IPS DF 6.9 (cell line): ENCODE measurements around the gene ODAD4.
"Not testable (repeated sequence)": the region's sequence is repeated elsewhere in the genome, so short reads cannot be mapped to it uniquely, and the experiment has no call there.

ENCODE experiments used
- DNase-seq: peaks from one replicate; pipeline ENCODE4 v3.0.0-alpha.2; 2013; ENCODE audit warnings: low read depth, low spot score
- H3K27ac ChIP-seq: one replicate; pipeline ENCODE4 v1.5.1; 2013; ENCODE audit warnings: low read length, control low read depth
- H3K27me3 ChIP-seq: 2 replicates; pipeline ENCODE4 v1.6.1; 2013; ENCODE audit warnings: mild to moderate bottlenecking, low read length; ENCODE audit not compliant: control insufficient read depth, insufficient read depth
- H3K36me3 ChIP-seq: 2 replicates; pipeline ENCODE4 v1.6.1; 2013; ENCODE audit warnings: low read length; ENCODE audit not compliant: control insufficient read depth, insufficient read depth
- H3K4me1 ChIP-seq: 2 replicates; pipeline ENCODE4 v1.6.1; 2013; ENCODE audit warnings: low read length; ENCODE audit not compliant: control insufficient read depth, insufficient read depth
- H3K4me3 ChIP-seq: 2 replicates; pipeline ENCODE4 v1.5.1; 2013; ENCODE audit warnings: mild to moderate bottlenecking, low read length
- H3K9me3 ChIP-seq: 2 replicates; pipeline ENCODE4 v1.6.1; 2013; ENCODE audit warnings: low read length, inconsistent platforms; ENCODE audit not compliant: control insufficient read depth, insufficient read depth
- WGBS: extraction: QIAGEN DNeasy Blood & Tissue Kit; methylation state at CpG from one replicate; pipeline ENCODE4 v1.1.7; 2013; ENCODE audit warnings: mixed read lengths, missing lambda C conversion rate; ENCODE audit not compliant: insufficient read length, insufficient coverage; 5-methylcytosine and 5-hydroxymethylcytosine counted together

ODAD4 gene

GRCh38 chr17:42001729-42002128 lies 71.3 kb downstream of the ODAD4 start:
- H3K4me1 ChIP-seq, result no peaks in the 10 kb centered on the region
- peaks cover 19% of the 10 kb centered on the region; the same call in 1 of the 2 replicates for H3K36me3 ChIP-seq
- no peaks in the 10 kb centered on the region for H3K9me3 ChIP-seq
- H3K27me3 ChIP-seq, result no peaks in the 10 kb centered on the region
- no peak overlapping the region for H3K27ac ChIP-seq
- DNase-seq, result no peak
- WGBS, result no CpG with 5 or more reads among the region's 2 CpGs
- no peak overlapping the region for H3K4me3 ChIP-seq

DNA sequence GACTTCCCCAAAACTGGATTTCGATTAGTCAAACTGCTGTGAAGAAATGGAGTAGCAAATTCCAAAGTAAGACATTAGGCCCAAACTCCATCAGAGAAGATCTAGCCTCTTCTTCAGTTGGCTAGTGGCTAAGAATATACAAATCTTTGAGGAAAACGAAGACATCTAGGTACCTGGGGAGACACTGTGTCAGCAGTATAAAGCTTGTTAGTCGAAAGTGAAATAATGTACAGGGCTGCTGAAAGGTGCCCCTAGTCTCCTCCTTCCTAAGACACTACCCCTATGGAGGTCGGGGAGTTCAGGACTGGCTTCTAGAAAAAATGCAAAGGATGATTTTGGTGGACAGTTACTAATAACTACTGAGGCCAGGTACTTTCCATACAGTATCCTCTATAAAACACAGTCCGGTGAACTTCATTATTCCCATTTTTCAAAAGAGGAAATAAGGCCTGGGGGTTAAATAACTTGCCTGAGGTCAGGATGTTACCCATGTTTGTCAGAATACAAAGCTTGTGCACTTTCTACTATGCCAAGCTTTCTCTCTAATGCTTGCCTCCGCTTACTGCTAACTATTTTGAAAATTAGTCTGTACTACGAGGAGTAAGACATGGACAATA lies 71.9 kb downstream of the ODAD4 start:
- Histone ChIP-seq H3K9me3 (no peaks in the 10 kb centered on the region), H3K4me3 (no peak overlapping the region)

DNA sequence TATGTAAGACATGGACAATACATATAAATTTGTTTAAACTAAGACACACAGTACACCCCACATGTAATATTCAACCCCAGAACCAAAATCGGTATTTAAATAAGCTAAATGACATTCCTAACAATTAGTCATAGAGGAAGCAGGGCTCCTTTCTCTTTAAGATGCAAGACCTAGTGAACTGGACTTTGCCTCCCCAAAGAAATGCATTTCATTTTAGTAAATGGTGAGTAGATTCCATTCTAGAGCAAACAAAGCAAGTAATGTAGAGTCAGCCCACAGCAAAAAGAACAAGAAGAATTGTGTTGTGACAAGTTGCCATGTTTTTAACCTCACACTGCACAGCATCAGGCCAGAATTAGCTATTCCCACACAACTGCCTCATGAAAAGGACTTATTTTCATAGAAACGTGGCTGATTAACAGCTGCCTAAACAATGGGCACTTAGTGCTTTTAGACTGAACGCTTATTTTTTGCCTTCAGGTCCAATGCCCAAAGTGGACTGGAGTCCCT lies 72.4 kb downstream of the ODAD4 start:
- Histone ChIP-seq H3K4me1 (no peaks in the 10 kb centered on the region), H3K27ac (no peak overlapping the region)

More for the DNA sequence above, 71.9 kb downstream of the ODAD4 start:
- peaks cover 18% of the 10 kb centered on the region; the same call in 1 of the 2 replicates for H3K36me3 ChIP-seq
- H3K27me3 ChIP-seq, result no peaks in the 10 kb centered on the region
- H3K27ac ChIP-seq, result no peak overlapping the region
- WGBS, result no CpG with 5 or more reads among the region's 7 CpGs
- H3K4me1 ChIP-seq, result no peaks in the 10 kb centered on the region
- DNase-seq, result no peak

DNA sequence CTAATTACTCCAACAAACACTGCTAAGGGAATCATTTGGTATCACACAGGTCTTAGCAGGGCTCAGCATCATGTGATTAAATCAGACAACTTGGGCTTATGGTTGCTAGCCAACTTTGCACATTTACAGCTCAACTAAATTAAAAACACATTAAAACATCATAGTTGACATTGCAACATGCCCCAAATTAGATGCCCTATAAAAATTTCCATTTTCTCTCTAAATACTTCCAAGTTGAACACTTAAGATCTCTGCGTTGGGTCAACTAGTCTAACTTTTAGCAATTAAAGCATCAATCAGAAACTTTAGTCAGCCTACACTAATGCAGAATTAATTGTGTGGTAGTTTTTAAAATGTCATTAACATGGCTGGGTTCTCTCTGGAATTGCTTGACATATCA lies 74.7 kb downstream of the ODAD4 start:
- no CpG with 5 or more reads among the region's 1 CpG for WGBS
- DNase-seq, result no peak
- Histone ChIP-seq H3K36me3 (peaks cover 9% of the 10 kb centered on the region; the same call in 1 of the 2 replicates), H3K27ac (no peak overlapping the region), H3K27me3 (no peaks in the 10 kb centered on the region), H3K4me1 (no peaks in the 10 kb centered on the region), H3K9me3 (no peaks in the 10 kb centered on the region), H3K4me3 (no peak overlapping the region)

More for the DNA sequence above, 72.4 kb downstream of the ODAD4 start:
- no CpG with 5 or more reads among the region's 3 CpGs for WGBS
- DNase-seq, result no peak
- no peak overlapping the region for H3K4me3 ChIP-seq
- H3K36me3 ChIP-seq, result peaks cover 18% of the 10 kb centered on the region; the same call in 1 of the 2 replicates
- H3K9me3 ChIP-seq, result no peaks in the 10 kb centered on the region
- H3K27me3 ChIP-seq, result no peaks in the 10 kb centered on the region

GRCh38 chr17:42009170-42009569 lies 78.8 kb downstream of the ODAD4 start:
- Histone ChIP-seq H3K27ac (no peak overlapping the region), H3K4me1 (peaks cover 2% of the 10 kb centered on the region; the same call in 1 of the 2 replicates), H3K9me3 (no peaks in the 10 kb centered on the region), H3K27me3 (no peaks in the 10 kb centered on the region), H3K4me3 (no peak overlapping the region), H3K36me3 (no peaks in the 10 kb centered on the region)
- DNase-seq, result no peak
- no CpG with 5 or more reads among the region's 4 CpGs for WGBS

DNA sequence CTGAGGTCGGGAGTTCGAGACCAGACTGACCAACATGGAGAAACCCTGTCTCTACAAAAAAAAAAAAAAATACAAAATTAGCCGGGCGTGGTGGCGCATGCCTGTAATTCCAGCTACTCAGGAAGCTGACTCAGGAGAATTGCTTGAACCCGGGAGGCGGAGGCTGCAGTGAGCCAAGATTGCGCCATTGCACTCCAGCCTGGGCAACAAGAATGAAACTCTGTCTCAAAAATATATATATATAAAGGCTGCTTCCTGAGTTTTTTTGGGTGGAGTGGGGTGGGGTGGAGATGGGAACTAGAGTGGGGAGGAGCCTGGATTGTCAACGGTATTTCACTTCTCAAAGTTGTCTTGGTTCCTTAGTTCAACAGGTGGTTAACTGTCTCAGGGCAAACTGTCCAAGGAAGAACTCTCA lies 79.9 kb downstream of the ODAD4 start:
- DNase-seq, H3K36me3 ChIP-seq, H3K27me3 ChIP-seq, H3K4me3 ChIP-seq, H3K27ac ChIP-seq, H3K4me1 ChIP-seq, H3K9me3 ChIP-seq: not testable (repeated sequence)
- WGBS, result no CpG with 5 or more reads among the region's 9 CpGs

GRCh38 chr17:42010898-42011516 lies 80.6 kb downstream of the ODAD4 start:
- no peak for DNase-seq

DNA sequence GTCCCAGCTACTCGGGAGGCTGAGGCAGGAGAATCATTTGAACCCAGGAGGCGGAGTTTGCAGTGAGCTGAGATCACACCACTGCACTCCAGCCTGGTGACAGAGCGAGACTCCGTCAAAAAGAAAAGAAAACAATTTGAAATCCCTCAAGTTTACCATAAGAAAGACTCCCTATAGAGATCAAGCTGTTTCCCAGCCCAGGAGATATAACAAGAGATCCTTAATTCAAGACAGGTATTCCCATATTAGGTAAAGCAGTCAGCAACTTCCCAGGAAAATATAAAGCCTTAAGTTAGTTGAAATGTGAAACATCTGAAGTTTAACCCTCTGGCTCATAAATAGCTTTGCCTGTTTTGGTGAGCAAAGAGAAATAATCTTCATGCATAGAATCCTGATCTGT lies 81.9 kb downstream of the ODAD4 start:
- DNase-seq, H3K27ac ChIP-seq, H3K4me3 ChIP-seq, H3K4me1 ChIP-seq, H3K36me3 ChIP-seq, H3K27me3 ChIP-seq, H3K9me3 ChIP-seq: not testable (repeated sequence)
- no CpG with 5 or more reads among the region's 4 CpGs for WGBS

More at GRCh38 chr17:42010898-42011516, 80.6 kb downstream of the ODAD4 start:
- WGBS, result no CpG with 5 or more reads among the region's 3 CpGs
- no peak overlapping the region for H3K27ac ChIP-seq
- no peaks in the 10 kb centered on the region for H3K27me3 ChIP-seq
- H3K4me1 ChIP-seq, result peaks cover 2% of the 10 kb centered on the region; the same call in 1 of the 2 replicates
- H3K9me3 ChIP-seq, result no peaks in the 10 kb centered on the region
- no peaks in the 10 kb centered on the region for H3K36me3 ChIP-seq
- no peak overlapping the region for H3K4me3 ChIP-seq

DNA sequence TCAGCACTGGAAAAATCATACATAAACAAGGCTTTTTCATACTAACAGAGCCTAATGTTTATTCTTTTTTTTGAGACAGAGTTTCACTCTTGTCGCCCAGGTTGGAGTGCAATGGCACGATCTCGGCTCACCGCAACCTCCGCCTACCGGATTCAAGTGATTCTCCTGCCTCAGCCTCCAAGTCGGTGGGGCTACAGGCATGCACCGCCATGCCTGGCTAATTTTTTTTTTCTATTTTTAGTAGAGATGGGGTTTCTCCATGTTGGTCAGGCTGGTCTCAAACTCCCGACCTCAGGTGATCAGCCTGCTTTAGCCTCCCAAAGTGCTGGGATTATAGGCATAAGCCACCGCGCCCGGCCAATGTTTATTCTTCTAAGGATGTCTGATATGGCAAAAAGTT lies 83.3 kb downstream of the ODAD4 start:
- H3K27me3 ChIP-seq, DNase-seq, H3K36me3 ChIP-seq, H3K4me3 ChIP-seq, H3K27ac ChIP-seq, H3K4me1 ChIP-seq, H3K9me3 ChIP-seq: not testable (repeated sequence)
- WGBS, result no CpG with 5 or more reads among the region's 12 CpGs
